Testis (tissue), 3 donors: ENCODE measurements around the gene EXOSC9. TPM values are rescaled to one million over a fixed set of nuclear protein-coding genes. Genes with fewer than 3 reads are reported as not detected.

ENCODE experiments used
- DNase-seq: peaks from one replicate; pipeline ENCODE4 v3.0.0-alpha.2; 2019
- H3K27ac ChIP-seq, 2 donors: fragments of 200-600 bp; sonication (generic); one replicate each; pipeline ENCODE4 v1.5.1; 2019
- H3K27me3 ChIP-seq: fragments of 200-600 bp; sonication (generic); one replicate; pipeline ENCODE4 v1.5.1; 2019
- H3K36me3 ChIP-seq: fragments of 200-600 bp; sonication (generic); one replicate; pipeline ENCODE4 v1.5.1; 2017; ENCODE audit warnings: low read depth; ENCODE audit errors: missing control alignments
- H3K4me1 ChIP-seq: fragments of 200-600 bp; sonication (generic); one replicate; pipeline ENCODE4 v1.5.1; 2019
- H3K4me3 ChIP-seq, 2 donors: fragments of 200-600 bp; sonication (generic); one replicate each; pipeline ENCODE4 v1.5.1; 2017 to 2019
- H3K9me3 ChIP-seq: fragments of 200-600 bp; sonication (generic); one replicate; pipeline ENCODE4 v1.5.1; 2017
- CTCF ChIP-seq, 3 experiments: fragments of 450-650 bp in 2 of 3; fragments of 200-600 bp in 1 of 3; sonication (generic) in 1 of 3; IDR thresholded peaks; one replicate each; pipeline ENCODE4 v1.5.1; 2016 to 2019; ENCODE audit warnings: antibody characterized with exemption in 3 of 3, mild to moderate bottlenecking in 2 of 3, moderate library complexity in 1 of 3
- POLR2A ChIP-seq: fragments of 450-650 bp; IDR thresholded peaks from one replicate; pipeline ENCODE4 v1.6.1; 2017; ENCODE audit warnings: antibody characterized with exemption, mild to moderate bottlenecking, moderate library complexity
- WGBS, 2 donors: methylation state at CpG; one replicate each; pipeline ENCODE4 v1.1.5; 2018; 5-methylcytosine and 5-hydroxymethylcytosine counted together
- intact Hi-C: fragments of 100-400 bp; cut with DNase I; formaldehyde crosslinking; loops from one replicate; pipeline ENCODE4 v1.15.1; 2023; ENCODE audit warnings: low total_unique reads
- polyA plus RNA-seq: library from polyadenylated mRNA; stranded (reverse); fragments of 350-450 nt; fragmentation: Illumina TruSeq; extraction: RNeasy Lipid Tissue Mini Kit (QIAGEN cat#74804); gene quantifications from one replicate; pipeline ENCODE4 v1.2.3, GENCODE V29; 2014; ENCODE audit warnings: low read depth, low replicate concordance; ENCODE audit not compliant: insufficient read depth
- total RNA-seq, 2 donors: library from RNA; depleted of rRNA; stranded (reverse); fragments of >200 nt; gene quantifications; one replicate each; pipeline ENCODE4 v1.2.3, GENCODE V29; 2016

The EXOSC9 gene
- total and polyA plus RNA-seq, 3 donors from 2014 or later = 52.2 to 74.6 (median 55.7) TPM

GRCh38 chr4:121769341-121769740 lies 31.8 kb upstream of the EXOSC9 start:
- no peak for DNase-seq
- TF ChIP-seq POLR2A (no peak), CTCF (IDR thresholded peaks at IDR 0.05) (no peak)
- H3K27ac ChIP-seq = no peak overlapping the region
- intact Hi-C loops = no loop called here
- no peaks in the 10 kb centered on the region for H3K9me3 ChIP-seq
- H3K4me3 ChIP-seq = no peak overlapping the region
- 94 to 97% methylated on average over 2 of the region's 2 CpGs for WGBS, 2 donors
- H3K27me3 ChIP-seq = no peaks in the 10 kb centered on the region
- peaks cover 3% of the 10 kb centered on the region for H3K4me1 ChIP-seq
- H3K36me3 ChIP-seq = no peaks in the 10 kb centered on the region

- 92 to 96% methylated on average over 1 of the region's 1 CpG for WGBS, 2 donors
- H3K27me3 ChIP-seq = no peaks in the 10 kb centered on the region
Measured at GRCh38 chr4:121771869-121772268, 29.3 kb upstream of the EXOSC9 start.

GRCh38 chr4:121773883-121774282 lies 27.2 kb upstream of the EXOSC9 start:
- Histone ChIP-seq H3K9me3 (no peaks in the 10 kb centered on the region), H3K36me3 (no peaks in the 10 kb centered on the region), H3K27me3 (no peaks in the 10 kb centered on the region), H3K4me1 (no peaks in the 10 kb centered on the region), H3K4me3 (no peak overlapping the region), H3K27ac (no peak overlapping the region)
- DNase-seq = no peak
- TF ChIP-seq CTCF (IDR thresholded peaks at IDR 0.05) (no peak), POLR2A (no peak)
- intact Hi-C loops = no loop called here
- WGBS, 2 donors = 86 to 88% methylated on average over 1 of the region's 1 CpG

More at GRCh38 chr4:121771869-121772268, 29.3 kb upstream of the EXOSC9 start:
- TF ChIP-seq CTCF (IDR thresholded peaks at IDR 0.05) (no peak), POLR2A (no peak)
- Histone ChIP-seq H3K36me3 (no peaks in the 10 kb centered on the region), H3K27ac (no peak overlapping the region), H3K4me1 (no peaks in the 10 kb centered on the region), H3K4me3 (no peak overlapping the region), H3K9me3 (no peaks in the 10 kb centered on the region)
- no peak for DNase-seq
- intact Hi-C loops = no loop called here

GRCh38 chr4:121776610-121777401 lies 24.3 kb upstream of the EXOSC9 start:
- H3K27me3 ChIP-seq = no peaks in the 10 kb centered on the region
- H3K36me3 ChIP-seq = no peaks in the 10 kb centered on the region
- H3K27ac ChIP-seq = no peak overlapping the region
- no peaks in the 10 kb centered on the region for H3K9me3 ChIP-seq
- no peak for DNase-seq
- intact Hi-C loops = no loop called here
- H3K4me1 ChIP-seq = no peaks in the 10 kb centered on the region
- no peak overlapping the region for H3K4me3 ChIP-seq
- TF ChIP-seq POLR2A (no peak), CTCF (IDR thresholded peaks at IDR 0.05) (no peak)
- WGBS, 2 donors = 83 to 86% methylated on average over 6 of the region's 6 CpGs

GRCh38 chr4:121777625-121778024 lies 23.5 kb upstream of the EXOSC9 start:
- no peak overlapping the region for H3K4me3 ChIP-seq
- no peak for TF ChIP-seq POLR2A
- no peak for TF ChIP-seq CTCF (IDR thresholded peaks at IDR 0.05)
- no peaks in the 10 kb centered on the region for H3K4me1 ChIP-seq
- WGBS, 2 donors = 45 to 59% methylated on average over 3 of the region's 3 CpGs
- no peak overlapping the region for H3K27ac ChIP-seq
- H3K36me3 ChIP-seq = no peaks in the 10 kb centered on the region
- no peaks in the 10 kb centered on the region for H3K9me3 ChIP-seq
- DNase-seq = no peak
- intact Hi-C loops = no loop called here
- no peaks in the 10 kb centered on the region for H3K27me3 ChIP-seq
